DOHH2 (cell line): ENCODE data around the gene AGBL4.

Source experiments
- H3F3A ChIP-seq: fragments of 200-600 bp; sonication (generic), shearing (Covaris generic); 2 replicates; pipeline ENCODE4 v1.6.0; 2016; ENCODE audit warnings: antibody characterized with exemption, mild to moderate bottlenecking; ENCODE audit not compliant: control insufficient read depth, insufficient read depth
- H3K27ac ChIP-seq: fragments of 200-600 bp; sonication (generic); 2 replicates; pipeline ENCODE4 v1.5.1; 2014; ENCODE audit warnings: low read depth, mild to moderate bottlenecking, low read length, moderate library complexity
- H3K27me3 ChIP-seq: fragments of 200-600 bp; sonication (generic); 2 replicates; pipeline ENCODE4 v1.6.1; 2014; ENCODE audit warnings: mild to moderate bottlenecking, low read length, mixed read lengths; ENCODE audit not compliant: control insufficient read depth
- H3K36me3 ChIP-seq: fragments of 200-600 bp; sonication (generic); 2 replicates; pipeline ENCODE4 v1.6.1; 2014; ENCODE audit warnings: mild to moderate bottlenecking, low read length, moderate library complexity, mixed read lengths; ENCODE audit not compliant: control insufficient read depth
- H3K4me1 ChIP-seq: fragments of 200-600 bp; sonication (generic); 2 replicates; pipeline ENCODE4 v1.6.1; 2014; ENCODE audit warnings: mild to moderate bottlenecking, low read length, mixed read lengths; ENCODE audit not compliant: control insufficient read depth
- H3K4me2 ChIP-seq: fragments of 200-600 bp; sonication (generic); 2 replicates; pipeline ENCODE4 v1.6.0; 2014; ENCODE audit warnings: mild to moderate bottlenecking, low read length, moderate library complexity
- H3K4me3 ChIP-seq: fragments of 200-600 bp; sonication (generic); 2 replicates; pipeline ENCODE4 v1.5.1; 2014; ENCODE audit warnings: mild to moderate bottlenecking, low read length, mixed read lengths
- H3K79me2 ChIP-seq: fragments of 200-600 bp; sonication (generic); 2 replicates; pipeline ENCODE4 v1.6.1; 2014; ENCODE audit warnings: mild to moderate bottlenecking, low read length, mixed read lengths; ENCODE audit not compliant: control insufficient read depth
- H3K9me2 ChIP-seq: fragments of 200-600 bp; sonication (generic); replicated peaks from 2 replicates; pipeline ENCODE4 v1.6.1; 2014; ENCODE audit warnings: mild to moderate bottlenecking, low read length, mixed read lengths; ENCODE audit not compliant: control insufficient read depth
- H3K9me3 ChIP-seq: fragments of 200-600 bp; sonication (generic); 2 replicates; pipeline ENCODE4 v1.6.1; 2014; ENCODE audit warnings: antibody characterized with exemption, low read length, mixed read lengths; ENCODE audit not compliant: control insufficient read depth, insufficient read depth
- H4K20me1 ChIP-seq: fragments of 200-600 bp; sonication (generic); 2 replicates; pipeline ENCODE4 v1.6.0; 2014; ENCODE audit warnings: low read depth, mild to moderate bottlenecking, antibody characterized with exemption, low read length, moderate library complexity; ENCODE audit not compliant: control insufficient read depth, insufficient read depth
- CTCF ChIP-seq: fragments of 200-600 bp; sonication (generic); IDR thresholded peaks from one replicate; pipeline ENCODE4 v1.5.1; 2014; ENCODE audit warnings: antibody characterized with exemption, mild to moderate bottlenecking, low read depth, low read length; ENCODE audit not compliant: poor library complexity, severe bottlenecking
- EZH2phosphoT487 ChIP-seq: fragments of 200-600 bp; sonication (generic); IDR thresholded peaks from 2 replicates; pipeline ENCODE4 v1.6.1; 2017; ENCODE audit warnings: borderline replicate concordance, mild to moderate bottlenecking, antibody characterized with exemption, low read length, moderate library complexity, mixed read lengths

AGBL4 gene

DNA sequence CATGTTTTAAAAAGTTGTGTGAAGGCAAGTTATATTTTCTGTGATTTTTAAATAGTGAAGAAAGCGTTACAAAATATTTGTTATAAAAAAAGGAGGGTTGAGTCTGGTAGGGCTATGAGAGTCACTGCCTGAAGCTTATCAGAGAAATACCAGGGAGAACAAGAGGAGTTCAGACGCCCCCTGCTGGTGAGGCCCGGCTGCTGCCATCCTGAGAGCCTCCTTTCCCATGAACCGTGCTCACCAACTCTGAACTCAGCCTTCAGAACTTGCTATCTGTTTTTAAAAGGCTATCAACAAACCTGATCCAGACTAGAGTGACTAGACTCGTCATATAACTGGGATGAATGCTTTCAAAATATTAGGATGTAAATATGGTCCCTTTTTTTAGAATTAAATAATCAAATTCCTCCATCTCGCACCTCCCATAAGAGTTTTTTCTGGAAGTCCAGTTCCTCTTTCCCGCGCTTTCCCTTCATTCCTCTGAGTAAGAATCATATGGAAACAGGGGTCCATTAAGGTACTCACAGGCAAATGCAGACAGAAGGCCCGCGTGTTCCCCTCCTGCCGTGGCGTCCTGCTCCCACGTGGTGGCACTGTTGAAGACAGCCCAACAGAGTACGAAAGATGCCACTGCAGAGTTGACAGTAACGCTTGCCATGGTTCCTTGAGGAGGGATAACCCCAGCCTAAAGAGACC lies 1525.5 kb downstream of the AGBL4 start:
- Histone ChIP-seq H3K27ac (no peak overlapping the region), H3F3A (no peaks in the 10 kb centered on the region), H3K9me2 (no peaks in the 10 kb centered on the region), H3K4me2 (no peak overlapping the region), H3K79me2 (no peaks in the 10 kb centered on the region), H4K20me1 (no peaks in the 10 kb centered on the region), H3K4me3 (no peak overlapping the region), H3K36me3 (no peaks in the 10 kb centered on the region), H3K27me3 (no peaks in the 10 kb centered on the region), H3K4me1 (no peaks in the 10 kb centered on the region), H3K9me3 (no peaks in the 10 kb centered on the region)
- TF ChIP-seq CTCF (peak; percentile 87), EZH2phosphoT487 (no peak)

GRCh38 chr1:48495911-48496310 lies 1527.8 kb downstream of the AGBL4 start:
- Histone ChIP-seq H3K27me3 (no peaks in the 10 kb centered on the region), H3K4me1 (no peaks in the 10 kb centered on the region), H3K79me2 (no peaks in the 10 kb centered on the region), H3K9me2 (no peaks in the 10 kb centered on the region), H3K27ac (no peak overlapping the region), H4K20me1 (no peaks in the 10 kb centered on the region), H3K4me3 (no peak overlapping the region), H3K4me2 (no peak overlapping the region), H3F3A (no peaks in the 10 kb centered on the region), H3K9me3 (no peaks in the 10 kb centered on the region), H3K36me3 (no peaks in the 10 kb centered on the region)
- TF ChIP-seq EZH2phosphoT487, result no peak
- TF ChIP-seq CTCF, result no peak

DNA sequence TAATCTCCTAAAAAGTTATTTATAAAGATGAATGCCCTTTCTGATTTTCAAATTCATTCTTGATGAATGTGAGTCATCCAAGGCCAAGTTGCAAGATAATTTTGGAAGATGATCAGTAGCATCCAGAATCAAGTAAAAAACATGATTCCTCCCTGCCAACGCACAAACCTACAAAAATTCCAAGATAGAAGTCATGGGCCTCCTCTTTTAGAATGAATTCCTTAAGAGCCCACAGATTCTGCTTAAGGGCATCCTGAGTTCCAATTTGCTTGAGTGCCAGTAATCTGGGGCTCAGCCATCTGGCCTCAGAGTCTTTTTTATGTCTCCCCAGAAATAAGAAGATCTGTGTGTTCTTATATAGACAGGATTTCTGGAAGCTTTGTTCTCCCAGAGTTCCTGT lies 1528.6 kb downstream of the AGBL4 start:
- Histone ChIP-seq H3K9me2 (no peaks in the 10 kb centered on the region), H3K4me3 (no peak overlapping the region), H4K20me1 (no peaks in the 10 kb centered on the region), H3F3A (no peaks in the 10 kb centered on the region), H3K9me3 (no peaks in the 10 kb centered on the region), H3K36me3 (no peaks in the 10 kb centered on the region), H3K27me3 (no peaks in the 10 kb centered on the region), H3K4me1 (no peaks in the 10 kb centered on the region), H3K4me2 (no peak overlapping the region), H3K79me2 (no peaks in the 10 kb centered on the region), H3K27ac (no peak overlapping the region)
- no peak for TF ChIP-seq EZH2phosphoT487
- TF ChIP-seq CTCF, result no peak
